ENCODE measurements around the gene PARD3. TPM values are rescaled to one million over a fixed set of nuclear protein-coding genes. Genes with fewer than 3 reads are reported as not detected.
"Not testable (repeated sequence)": the region's sequence is repeated elsewhere in the genome, so short reads cannot be mapped to it uniquely, and the experiment has no call there.

The PARD3 gene
- total RNA-seq, 1 donor from 2014 or later: 76.4 TPM

DNA sequence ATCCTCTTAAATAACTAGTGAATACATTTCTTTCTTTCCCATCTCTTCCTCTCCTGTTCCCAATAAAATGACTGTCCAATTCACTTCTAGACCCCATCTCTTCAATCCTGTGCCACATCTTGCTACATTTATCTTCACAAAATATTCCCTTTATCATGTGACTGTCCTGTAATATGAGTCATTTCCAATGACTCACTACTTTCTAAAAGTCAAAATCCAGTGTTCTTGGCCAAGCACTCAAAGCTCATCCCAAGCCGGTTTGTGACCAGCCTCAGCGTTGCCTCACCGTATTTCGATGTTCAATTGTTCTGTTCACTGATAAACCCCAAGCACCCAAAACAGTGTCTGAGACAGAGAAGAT is 104.7 kb downstream of the PARD3 start:
- H3K27me3 ChIP-seq (ENCODE audit: control insufficient read depth, insufficient read depth, low read length): no peaks in the 10 kb centered on the region
- DNase-seq (ENCODE audit: low read depth): no peak
- H3K4me3 ChIP-seq (ENCODE audit: low read depth, low read length): no peak overlapping the region
- TF ChIP-seq, protein P1, sequence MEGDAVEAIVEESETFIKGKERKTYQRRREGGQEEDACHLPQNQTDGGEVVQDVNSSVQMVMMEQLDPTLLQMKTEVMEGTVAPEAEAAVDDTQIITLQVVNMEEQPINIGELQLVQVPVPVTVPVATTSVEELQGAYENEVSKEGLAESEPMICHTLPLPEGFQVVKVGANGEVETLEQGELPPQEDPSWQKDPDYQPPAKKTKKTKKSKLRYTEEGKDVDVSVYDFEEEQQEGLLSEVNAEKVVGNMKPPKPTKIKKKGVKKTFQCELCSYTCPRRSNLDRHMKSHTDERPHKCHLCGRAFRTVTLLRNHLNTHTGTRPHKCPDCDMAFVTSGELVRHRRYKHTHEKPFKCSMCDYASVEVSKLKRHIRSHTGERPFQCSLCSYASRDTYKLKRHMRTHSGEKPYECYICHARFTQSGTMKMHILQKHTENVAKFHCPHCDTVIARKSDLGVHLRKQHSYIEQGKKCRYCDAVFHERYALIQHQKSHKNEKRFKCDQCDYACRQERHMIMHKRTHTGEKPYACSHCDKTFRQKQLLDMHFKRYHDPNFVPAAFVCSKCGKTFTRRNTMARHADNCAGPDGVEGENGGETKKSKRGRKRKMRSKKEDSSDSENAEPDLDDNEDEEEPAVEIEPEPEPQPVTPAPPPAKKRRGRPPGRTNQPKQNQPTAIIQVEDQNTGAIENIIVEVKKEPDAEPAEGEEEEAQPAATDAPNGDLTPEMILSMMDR (IDR thresholded peaks at IDR 0.05; ENCODE audit: insufficient read depth, low read length, poor library complexity, severe bottlenecking): no peak
- H3K36me3 ChIP-seq (ENCODE audit: control insufficient read depth, insufficient read depth, low read length): no peaks in the 10 kb centered on the region

- no peaks in the 10 kb centered on the region for H3K36me3 ChIP-seq (ENCODE audit: control insufficient read depth, insufficient read depth, low read length)
- DNase-seq (ENCODE audit: low read depth): no peak
- TF ChIP-seq, protein P1 (IDR thresholded peaks at IDR 0.05; ENCODE audit: insufficient read depth, low read length, poor library complexity, severe bottlenecking): no peak
- no peaks in the 10 kb centered on the region for H3K27me3 ChIP-seq (ENCODE audit: control insufficient read depth, insufficient read depth, low read length)
- H3K4me3 ChIP-seq (ENCODE audit: low read depth, low read length): no peak overlapping the region
These were observed 105.3 kb downstream of the PARD3 start for GRCh38 chr10:34709637-34710390.

- no peaks in the 10 kb centered on the region for H3K36me3 ChIP-seq (ENCODE audit: control insufficient read depth, insufficient read depth, low read length)
- no peak for DNase-seq (ENCODE audit: low read depth)
- no peak overlapping the region for H3K4me3 ChIP-seq (ENCODE audit: low read depth, low read length)
- TF ChIP-seq, protein P1 (IDR thresholded peaks at IDR 0.05; ENCODE audit: insufficient read depth, low read length, poor library complexity, severe bottlenecking): no peak
- H3K27me3 ChIP-seq (ENCODE audit: control insufficient read depth, insufficient read depth, low read length): no peaks in the 10 kb centered on the region
These were observed 107.4 kb downstream of the PARD3 start for GRCh38 chr10:34707656-34708055.

- H3K36me3 ChIP-seq (ENCODE audit: control insufficient read depth, insufficient read depth, low read length); DNase-seq (ENCODE audit: low read depth); H3K4me3 ChIP-seq (ENCODE audit: low read depth, low read length); H3K27me3 ChIP-seq (ENCODE audit: control insufficient read depth, insufficient read depth, low read length): not testable (repeated sequence)
These were observed 108.1 kb downstream of the PARD3 start for GRCh38 chr10:34706992-34707391.

GRCh38 chr10:34706147-34706546 is 108.9 kb downstream of the PARD3 start:
- TF ChIP-seq, protein P1 (IDR thresholded peaks at IDR 0.05; ENCODE audit: insufficient read depth, low read length, poor library complexity, severe bottlenecking): no peak
- Histone ChIP-seq H3K36me3 (ENCODE audit: control insufficient read depth, insufficient read depth, low read length) (no peaks in the 10 kb centered on the region), H3K4me3 (ENCODE audit: low read depth, low read length) (no peak overlapping the region), H3K27me3 (ENCODE audit: control insufficient read depth, insufficient read depth, low read length) (no peaks in the 10 kb centered on the region)
- no peak for DNase-seq (ENCODE audit: low read depth)

- TF ChIP-seq, protein P1 (IDR thresholded peaks at IDR 0.05; ENCODE audit: insufficient read depth, low read length, poor library complexity, severe bottlenecking): no peak
- no peak for DNase-seq (ENCODE audit: low read depth)
- Histone ChIP-seq H3K4me3 (ENCODE audit: low read depth, low read length) (no peak overlapping the region), H3K27me3 (ENCODE audit: control insufficient read depth, insufficient read depth, low read length) (no peaks in the 10 kb centered on the region), H3K36me3 (ENCODE audit: control insufficient read depth, insufficient read depth, low read length) (no peaks in the 10 kb centered on the region)
These were observed 109.5 kb downstream of the PARD3 start for GRCh38 chr10:34705563-34705962.

Data from kidney epithelial cell (primary cell).